ENCODE measurements around the gene MTHFR. TPM values are rescaled to one million over a fixed set of nuclear protein-coding genes. Genes with fewer than 3 reads are reported as not detected.

Gene MTHFR
- total RNA-seq, 4 donors from 2014 or later = 25.9 to 41.8 (median 33.0) TPM

DNA sequence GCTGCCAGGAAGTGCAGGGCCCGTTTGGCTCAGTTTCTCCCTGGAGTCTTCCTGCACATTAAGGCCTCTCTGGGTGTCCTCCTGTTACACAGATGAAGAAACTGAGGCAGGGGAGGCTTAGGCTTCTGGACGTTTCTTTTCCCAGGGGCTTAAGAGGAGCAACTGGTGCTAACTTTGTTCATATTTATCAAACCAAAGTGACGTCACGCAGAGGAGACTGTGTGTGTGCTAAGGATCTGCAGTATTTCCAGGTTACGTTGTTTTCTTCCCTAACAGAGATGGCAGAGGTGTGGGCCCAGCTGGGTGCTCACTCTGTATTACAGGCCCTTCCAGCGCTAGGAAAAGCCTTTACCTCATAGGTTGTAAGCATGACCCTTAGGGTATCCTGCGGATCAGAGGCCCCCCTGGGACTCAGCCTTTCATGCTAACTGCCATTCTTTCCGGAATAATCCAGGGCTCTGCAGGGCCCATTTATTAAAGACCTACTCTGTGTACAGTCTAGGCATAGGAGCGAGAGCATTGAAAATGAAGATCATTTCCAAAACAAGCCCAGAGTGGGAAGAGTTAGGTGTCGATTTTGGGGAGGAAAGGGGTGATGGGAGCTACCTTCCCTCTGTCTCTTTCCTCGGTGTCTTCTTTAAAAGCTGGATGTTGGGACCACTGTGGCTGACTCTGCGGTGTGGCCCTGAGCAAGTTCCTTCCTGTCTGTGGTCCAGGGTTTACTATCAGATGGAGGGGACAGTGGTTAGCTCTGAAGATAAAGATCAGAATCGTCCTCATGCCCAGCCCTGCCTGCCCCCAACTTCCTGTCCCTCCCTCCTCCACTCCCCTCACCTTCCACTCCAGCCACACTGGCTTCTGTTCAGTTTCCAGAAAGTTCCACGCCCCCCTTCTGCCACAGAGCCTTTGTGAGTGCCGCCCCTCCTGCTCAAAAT is 65.2 kb downstream of the MTHFR start:
- H3K4me3 ChIP-seq (ENCODE audit: low read depth, poor library complexity, severe bottlenecking) = no peak overlapping the region
- WGBS, 2 donors = 57 to 71% methylated on average over 15 of the region's 15 CpGs
- TF ChIP-seq, protein P1, sequence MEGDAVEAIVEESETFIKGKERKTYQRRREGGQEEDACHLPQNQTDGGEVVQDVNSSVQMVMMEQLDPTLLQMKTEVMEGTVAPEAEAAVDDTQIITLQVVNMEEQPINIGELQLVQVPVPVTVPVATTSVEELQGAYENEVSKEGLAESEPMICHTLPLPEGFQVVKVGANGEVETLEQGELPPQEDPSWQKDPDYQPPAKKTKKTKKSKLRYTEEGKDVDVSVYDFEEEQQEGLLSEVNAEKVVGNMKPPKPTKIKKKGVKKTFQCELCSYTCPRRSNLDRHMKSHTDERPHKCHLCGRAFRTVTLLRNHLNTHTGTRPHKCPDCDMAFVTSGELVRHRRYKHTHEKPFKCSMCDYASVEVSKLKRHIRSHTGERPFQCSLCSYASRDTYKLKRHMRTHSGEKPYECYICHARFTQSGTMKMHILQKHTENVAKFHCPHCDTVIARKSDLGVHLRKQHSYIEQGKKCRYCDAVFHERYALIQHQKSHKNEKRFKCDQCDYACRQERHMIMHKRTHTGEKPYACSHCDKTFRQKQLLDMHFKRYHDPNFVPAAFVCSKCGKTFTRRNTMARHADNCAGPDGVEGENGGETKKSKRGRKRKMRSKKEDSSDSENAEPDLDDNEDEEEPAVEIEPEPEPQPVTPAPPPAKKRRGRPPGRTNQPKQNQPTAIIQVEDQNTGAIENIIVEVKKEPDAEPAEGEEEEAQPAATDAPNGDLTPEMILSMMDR (IDR thresholded peaks at IDR 0.05) = no peak
- no peak for TF ChIP-seq POLR2A (IDR thresholded peaks at IDR 0.05)
- DNase-seq (ENCODE audit: low spot score in 2 of 2) = no peak
- intact Hi-C loops (cut with DNase I; ENCODE audit: low total_unique reads) = no loop called here

DNA sequence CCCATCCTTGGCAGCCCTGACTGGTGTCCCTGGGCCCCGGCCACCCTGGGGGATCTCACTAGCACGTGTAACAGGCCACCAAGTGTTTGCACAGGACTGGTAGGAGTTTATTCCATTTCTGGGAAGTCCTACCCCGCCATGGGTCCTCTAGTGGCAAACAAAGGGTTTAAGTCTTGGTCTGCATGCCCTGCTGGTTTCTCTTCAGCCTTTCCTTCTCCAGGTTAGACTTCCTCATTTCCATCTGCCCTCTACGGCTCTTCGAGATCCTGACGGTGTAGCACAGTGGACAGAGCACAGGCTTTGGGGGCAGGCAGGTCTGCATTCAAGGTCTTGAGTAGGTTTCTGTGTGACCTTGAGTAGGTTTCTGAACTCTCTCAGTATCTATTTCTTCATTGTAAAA is 67.0 kb downstream of the MTHFR start:
- H3K4me3 ChIP-seq (ENCODE audit: low read depth, poor library complexity, severe bottlenecking) = no peak overlapping the region
- intact Hi-C loops (cut with DNase I; ENCODE audit: low total_unique reads) = no loop called here
- DNase-seq (ENCODE audit: low spot score in 2 of 2) = no peak
- 80 to 84% methylated on average over 6 of the region's 6 CpGs for WGBS, 2 donors
- TF ChIP-seq, protein P1 (IDR thresholded peaks at IDR 0.05) = no peak
- TF ChIP-seq POLR2A (IDR thresholded peaks at IDR 0.05) = no peak

DNA sequence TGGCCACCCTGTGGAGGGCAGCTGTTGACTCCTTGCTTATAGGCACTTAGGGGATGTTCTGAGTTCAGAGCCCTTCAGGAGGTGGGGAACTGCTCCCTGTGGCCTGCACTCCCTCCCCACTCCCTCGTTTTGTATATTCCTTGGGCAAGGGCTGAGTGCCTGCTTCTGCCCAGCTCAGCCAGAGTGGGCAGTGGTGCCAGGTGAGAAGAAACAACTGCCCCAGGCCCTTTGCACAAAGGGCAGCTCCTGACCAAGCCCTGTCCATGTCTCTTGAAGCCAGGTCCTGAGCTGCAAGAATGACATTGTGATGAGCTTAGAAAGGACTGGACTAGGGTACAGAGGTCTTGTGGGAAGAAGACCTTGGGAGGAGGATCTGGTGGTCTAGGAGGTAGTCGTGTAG is 67.7 kb downstream of the MTHFR start:
- no peak for TF ChIP-seq POLR2A (IDR thresholded peaks at IDR 0.05)
- TF ChIP-seq, protein P1 (IDR thresholded peaks at IDR 0.05) = no peak
- intact Hi-C loops (cut with DNase I; ENCODE audit: low total_unique reads) = no loop called here

GRCh38 chr1:11736746-11737639 is 68.8 kb downstream of the MTHFR start:
- TF ChIP-seq, protein P1 (IDR thresholded peaks at IDR 0.05) = no peak
- no peak for TF ChIP-seq POLR2A (IDR thresholded peaks at IDR 0.05)

More for the DNA sequence above, 67.7 kb downstream of the MTHFR start:
- WGBS, 2 donors = 63 to 78% methylated on average over 2 of the region's 2 CpGs
- no peak overlapping the region for H3K4me3 ChIP-seq (ENCODE audit: low read depth, poor library complexity, severe bottlenecking)
- no peak for DNase-seq (ENCODE audit: low spot score in 2 of 2)

DNA sequence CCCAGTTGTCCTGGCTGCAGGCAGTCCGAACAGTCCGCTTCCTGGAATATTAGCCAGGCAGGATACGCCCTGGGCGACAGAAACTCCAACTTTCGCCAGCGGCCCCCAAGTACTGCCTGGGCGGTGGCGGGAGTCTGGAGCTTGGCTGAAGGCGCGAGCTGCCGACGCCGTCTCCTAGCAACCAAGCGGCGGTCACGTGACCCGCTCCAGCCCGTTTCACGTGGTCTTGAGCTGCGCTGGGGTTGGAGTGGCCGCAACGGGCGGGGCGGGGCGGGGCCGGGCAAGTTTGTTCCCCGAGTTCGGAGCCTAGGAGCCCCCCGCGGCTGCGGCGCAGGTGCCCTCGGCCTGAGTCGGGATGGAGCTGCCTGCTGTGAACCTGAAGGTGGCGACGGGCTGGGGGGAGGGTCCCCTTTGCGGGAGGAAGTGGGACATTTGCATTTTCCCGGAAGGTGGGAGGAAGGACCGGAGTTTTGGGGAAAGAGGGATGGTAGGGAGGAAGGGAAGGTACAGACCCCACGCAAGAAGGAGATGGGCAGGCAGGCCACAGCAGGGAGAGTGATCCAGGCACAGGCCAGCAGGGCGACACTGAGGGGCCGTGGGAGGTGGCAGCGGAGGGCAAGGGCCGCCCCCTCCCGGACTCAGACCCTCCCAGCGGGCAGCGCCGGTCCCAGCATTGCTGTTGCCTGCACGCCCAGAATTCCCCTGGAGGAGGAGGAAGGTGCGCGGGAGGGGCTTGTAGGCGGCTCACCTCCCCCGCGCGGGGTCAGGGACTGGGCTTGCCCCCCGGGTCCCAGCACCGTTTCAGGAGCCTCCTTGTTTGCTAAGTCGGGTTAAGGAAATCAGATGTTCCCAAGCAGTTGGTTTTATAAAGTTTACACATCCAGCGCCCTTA is 69.7 kb downstream of the MTHFR start, which contains the start of gene AGTRAP:
Gene AGTRAP (plus strand): TSS at position 283 of the 892 bp plus-strand sequence. CDS start 73 bp downstream, at position 356.
- peak within 1 kb of the TSS; percentile 79 for H3K4me3 ChIP-seq (ENCODE audit: low read depth, poor library complexity, severe bottlenecking)
- 0 to 1% methylated on average over 49 to 51 of the region's 59 CpGs for WGBS, 2 donors
- DNase-seq (ENCODE audit: low spot score in 2 of 2) = peak; percentile 96 to 100
- intact Hi-C loops (cut with DNase I; ENCODE audit: low total_unique reads) = no loop called here
- TF ChIP-seq, protein P1 (IDR thresholded peaks at IDR 0.05) = no peak
- no peak for TF ChIP-seq POLR2A (IDR thresholded peaks at IDR 0.05)

More at GRCh38 chr1:11736746-11737639, 68.8 kb downstream of the MTHFR start:
- H3K4me3 ChIP-seq (ENCODE audit: low read depth, poor library complexity, severe bottlenecking) = peak overlapping the region; percentile 79
- 11% methylated on average over 12 to 15 of the region's 15 CpGs for WGBS, 2 donors
- intact Hi-C loops (cut with DNase I; ENCODE audit: low total_unique reads) = no loop called here
- DNase-seq (ENCODE audit: low spot score in 2 of 2) = peak; percentile 50 to 93
